Measurements from ENCODE around the gene PPCS. TPM values are rescaled to one million over a fixed set of nuclear protein-coding genes. Genes with fewer than 3 reads are reported as not detected.

Gene PPCS
- total and polyA plus RNA-seq, 9 donors, result 33.3 to 89.0 (median 51.7) TPM

GRCh38 chr1:42477775-42478174 is 21.4 kb downstream of the PPCS start:
- DNase-seq, result no peak
- H3K9me3 ChIP-seq, result no peaks in the 10 kb centered on the region
- H3K4me3 ChIP-seq, result no peak overlapping the region
- 93 to 96% (median 95%) methylated on average over 3 of the region's 3 CpGs for WGBS, 3 donors
- TF ChIP-seq EP300 (IDR thresholded peaks at IDR 0.05) (no peak), POLR2A (IDR thresholded peaks at IDR 0.05) (no peak), CTCF (IDR thresholded peaks at IDR 0.05) (no peak)
- no peaks in the 10 kb centered on the region for H3K27me3 ChIP-seq
- intact Hi-C loops (cut with DNase I), result no loop called here
- no peaks in the 10 kb centered on the region for H3K4me1 ChIP-seq (ENCODE audit: insufficient read depth)
- no peak overlapping the region for H3K27ac ChIP-seq
- no peaks in the 10 kb centered on the region for H3K36me3 ChIP-seq

- H3K9me3 ChIP-seq, result no peaks in the 10 kb centered on the region
- WGBS, 3 donors, result 43 to 67% (median 50%) methylated on average over 4 of the region's 4 CpGs
- no peak for TF ChIP-seq EP300 (IDR thresholded peaks at IDR 0.05)
- TF ChIP-seq POLR2A (IDR thresholded peaks at IDR 0.05), result no peak
- no peak for TF ChIP-seq CTCF (IDR thresholded peaks at IDR 0.05)
- H3K4me1 ChIP-seq (ENCODE audit: insufficient read depth), result no peaks in the 10 kb centered on the region
- no peak for DNase-seq
- H3K27me3 ChIP-seq, result no peaks in the 10 kb centered on the region
- H3K27ac ChIP-seq, result no peak overlapping the region
- H3K36me3 ChIP-seq, result no peaks in the 10 kb centered on the region
- intact Hi-C loops (cut with DNase I), result loop anchor here in 1 of 4 donors (10.0 kb wide), 1 partner anchor 1905 kb away; no protein-coding TSS in a partner anchor
- no peak overlapping the region for H3K4me3 ChIP-seq
Measured at GRCh38 chr1:42479621-42480020, 23.3 kb downstream of the PPCS start.

- WGBS, 3 donors, result 96 to 100% (median 100%) methylated on average over 1 of the region's 1 CpG
- no peak for DNase-seq
- H3K36me3 ChIP-seq, result no peaks in the 10 kb centered on the region
Measured at GRCh38 chr1:42480921-42481320, 24.6 kb downstream of the PPCS start.

GRCh38 chr1:42482635-42483153 is 26.4 kb downstream of the PPCS start:
- Histone ChIP-seq H3K4me3 (no peak overlapping the region), H3K9me3 (no peaks in the 10 kb centered on the region), H3K36me3 (no peaks in the 10 kb centered on the region), H3K27me3 (no peaks in the 10 kb centered on the region), H3K27ac (no peak overlapping the region), H3K4me1 (ENCODE audit: insufficient read depth) (no peaks in the 10 kb centered on the region)
- 88 to 94% (median 93%) methylated on average over 2 of the region's 2 CpGs for WGBS, 3 donors
- intact Hi-C loops (cut with DNase I), result loop anchor here in 1 of 4 donors (10.0 kb wide), 1 partner anchor 1902 kb away; no protein-coding TSS in a partner anchor
- no peak for DNase-seq
- TF ChIP-seq POLR2A (IDR thresholded peaks at IDR 0.05) (no peak), CTCF (IDR thresholded peaks at IDR 0.05) (no peak), EP300 (IDR thresholded peaks at IDR 0.05) (no peak)

More at GRCh38 chr1:42480921-42481320, 24.6 kb downstream of the PPCS start:
- no peaks in the 10 kb centered on the region for H3K27me3 ChIP-seq
- no peaks in the 10 kb centered on the region for H3K4me1 ChIP-seq (ENCODE audit: insufficient read depth)
- H3K9me3 ChIP-seq, result no peaks in the 10 kb centered on the region
- H3K27ac ChIP-seq, result no peak overlapping the region
- intact Hi-C loops (cut with DNase I), result loop anchor here in 1 of 4 donors (10.0 kb wide), 1 partner anchor 1904 kb away; no protein-coding TSS in a partner anchor
- H3K4me3 ChIP-seq, result no peak overlapping the region
- TF ChIP-seq EP300 (IDR thresholded peaks at IDR 0.05) (no peak), POLR2A (IDR thresholded peaks at IDR 0.05) (no peak), CTCF (IDR thresholded peaks at IDR 0.05) (no peak)

Data from ovary (tissue), 9 donors.